GM21825 (cell line): ENCODE data around the gene ATP10B.
"Not testable (repeated sequence)": the region's sequence is repeated elsewhere in the genome, so short reads cannot be mapped to it uniquely, and the experiment has no call there.

Experiments
- ATAC-seq: cut with Tn5 transposase; IDR thresholded peaks from one replicate; pipeline ENCODE4 v1.9.1; 2021; ENCODE audit warnings: mild to moderate bottlenecking, moderate library complexity; ENCODE audit not compliant: unreplicated experiment

Gene ATP10B

GRCh38 chr5:160767062-160767461 lies 84.9 kb downstream of the ATP10B start:
- no peak for ATAC-seq

- no peak for ATAC-seq
These were observed 92.0 kb downstream of the ATP10B start for GRCh38 chr5:160760008-160760407.

GRCh38 chr5:160757194-160757593 lies 94.8 kb downstream of the ATP10B start:
- no peak for ATAC-seq

GRCh38 chr5:160750938-160751657 lies 100.9 kb downstream of the ATP10B start:
- no peak for ATAC-seq

- no peak for ATAC-seq
These were observed 102.3 kb downstream of the ATP10B start for GRCh38 chr5:160749682-160750081.

GRCh38 chr5:160749026-160749425 lies 103.0 kb downstream of the ATP10B start:
- ATAC-seq, result no peak

- no peak for ATAC-seq
These were observed 104.0 kb downstream of the ATP10B start for GRCh38 chr5:160747987-160748386.

- no peak for ATAC-seq
These were observed 104.5 kb downstream of the ATP10B start for GRCh38 chr5:160747559-160747958.

GRCh38 chr5:160744268-160745101 lies 107.5 kb downstream of the ATP10B start:
- no peak for ATAC-seq

- no peak for ATAC-seq
These were observed 109.0 kb downstream of the ATP10B start for GRCh38 chr5:160743027-160743426.

- no peak for ATAC-seq
These were observed 109.6 kb downstream of the ATP10B start for GRCh38 chr5:160742446-160742845.

- no peak for ATAC-seq
These were observed 124.6 kb downstream of the ATP10B start for GRCh38 chr5:160727296-160727997.

GRCh38 chr5:160726721-160727120 lies 125.3 kb downstream of the ATP10B start:
- no peak for ATAC-seq

- no peak for ATAC-seq
These were observed 131.2 kb downstream of the ATP10B start for GRCh38 chr5:160720822-160721221.

GRCh38 chr5:160715508-160715907 lies 136.5 kb downstream of the ATP10B start:
- not testable (repeated sequence) for ATAC-seq

GRCh38 chr5:160703547-160704189 lies 148.3 kb downstream of the ATP10B start:
- ATAC-seq, result no peak

GRCh38 chr5:160702934-160703333 lies 149.1 kb downstream of the ATP10B start:
- peak; percentile 96 for ATAC-seq

GRCh38 chr5:160702311-160702803 lies 149.7 kb downstream of the ATP10B start:
- no peak for ATAC-seq

GRCh38 chr5:160701403-160701802 lies 150.6 kb downstream of the ATP10B start:
- no peak for ATAC-seq

- no peak for ATAC-seq
These were observed 152.7 kb downstream of the ATP10B start for GRCh38 chr5:160699301-160699700.

- no peak for ATAC-seq
These were observed 154.7 kb downstream of the ATP10B start for GRCh38 chr5:160697281-160697680.
